ENCODE results near the gene SERHL2. TPM values are rescaled to one million over a fixed set of nuclear protein-coding genes. Genes with fewer than 3 reads are reported as not detected.

The SERHL2 gene
- polyA plus RNA-seq, 1 donor (not counting 4 experiments of a cell fraction or from before 2014, with no cell fraction given) = 2.5 TPM

- Histone ChIP-seq H3K4me3 (ENCODE audit: control insufficient read depth in 2 of 3, extremely low read depth in 1 of 3, insufficient read depth in 2 of 3, low read depth in 1 of 3, low read length in 3 of 3) (no peak overlapping the region), H3K79me2 (ENCODE audit: control insufficient read depth, insufficient read depth, low read length) (peaks cover 10% of the 10 kb centered on the region), H2AFZ (ENCODE audit: control insufficient read depth, low read length) (no peak overlapping the region), H3K36me3 (ENCODE audit: control insufficient read depth in 2 of 2, extremely low read depth in 1 of 2, insufficient read depth in 2 of 2, low read length in 2 of 2) (peaks cover 44 to 57% of the 10 kb centered on the region in 2 experiments), H3K4me2 (ENCODE audit: control insufficient read depth, extremely low read depth, insufficient read depth, low read depth, low read length) (no peak overlapping the region), H3K9me3 (ENCODE audit: control insufficient read depth, low read depth, low read length) (no peaks in the 10 kb centered on the region), H3K27me3 (ENCODE audit: control insufficient read depth, extremely low read depth, insufficient read depth, low read length) (no peaks in the 10 kb centered on the region), H3K9ac (ENCODE audit: control insufficient read depth, extremely low read depth, insufficient read depth, low read length) (no peak overlapping the region), H3K9me1 (ENCODE audit: control insufficient read depth, extremely low read depth, insufficient read depth, low read length) (no peaks in the 10 kb centered on the region), H4K20me1 (ENCODE audit: control insufficient read depth, extremely low read depth, insufficient read depth, low read length) (peaks cover 5% of the 10 kb centered on the region), H3K4me1 (ENCODE audit: control insufficient read depth, extremely low read depth, insufficient read depth, low read length) (no peaks in the 10 kb centered on the region), H3K27ac (ENCODE audit: control insufficient read depth, insufficient read depth, low read length) (no peak overlapping the region)
- dilution Hi-C loops (cut with MboI; ENCODE audit: extremely low pct_ligation_motif_present, low sequenced_read_pairs) = no loop called here
- DNase-seq (ENCODE audit: low read depth, low spot score) (no peak), FAIRE-seq (no peak)
- TF ChIP-seq EZH2 (IDR thresholded peaks at IDR 0.05; ENCODE audit: low read length) = no peak
- TF ChIP-seq, protein P1, sequence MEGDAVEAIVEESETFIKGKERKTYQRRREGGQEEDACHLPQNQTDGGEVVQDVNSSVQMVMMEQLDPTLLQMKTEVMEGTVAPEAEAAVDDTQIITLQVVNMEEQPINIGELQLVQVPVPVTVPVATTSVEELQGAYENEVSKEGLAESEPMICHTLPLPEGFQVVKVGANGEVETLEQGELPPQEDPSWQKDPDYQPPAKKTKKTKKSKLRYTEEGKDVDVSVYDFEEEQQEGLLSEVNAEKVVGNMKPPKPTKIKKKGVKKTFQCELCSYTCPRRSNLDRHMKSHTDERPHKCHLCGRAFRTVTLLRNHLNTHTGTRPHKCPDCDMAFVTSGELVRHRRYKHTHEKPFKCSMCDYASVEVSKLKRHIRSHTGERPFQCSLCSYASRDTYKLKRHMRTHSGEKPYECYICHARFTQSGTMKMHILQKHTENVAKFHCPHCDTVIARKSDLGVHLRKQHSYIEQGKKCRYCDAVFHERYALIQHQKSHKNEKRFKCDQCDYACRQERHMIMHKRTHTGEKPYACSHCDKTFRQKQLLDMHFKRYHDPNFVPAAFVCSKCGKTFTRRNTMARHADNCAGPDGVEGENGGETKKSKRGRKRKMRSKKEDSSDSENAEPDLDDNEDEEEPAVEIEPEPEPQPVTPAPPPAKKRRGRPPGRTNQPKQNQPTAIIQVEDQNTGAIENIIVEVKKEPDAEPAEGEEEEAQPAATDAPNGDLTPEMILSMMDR (optimal IDR thresholded peaks at IDR 0.05 in 1 of 3, IDR thresholded peaks at IDR 0.05 in 1 of 3, conservative IDR thresholded peaks at IDR 0.05 in 1 of 3; ENCODE audit: extremely low read depth in 1 of 3, insufficient read depth in 2 of 3, low read length in 3 of 3) = no peak
These were observed 42.6 kb downstream of the SERHL2 start for GRCh38 chr22:42596336-42596735.

DNA sequence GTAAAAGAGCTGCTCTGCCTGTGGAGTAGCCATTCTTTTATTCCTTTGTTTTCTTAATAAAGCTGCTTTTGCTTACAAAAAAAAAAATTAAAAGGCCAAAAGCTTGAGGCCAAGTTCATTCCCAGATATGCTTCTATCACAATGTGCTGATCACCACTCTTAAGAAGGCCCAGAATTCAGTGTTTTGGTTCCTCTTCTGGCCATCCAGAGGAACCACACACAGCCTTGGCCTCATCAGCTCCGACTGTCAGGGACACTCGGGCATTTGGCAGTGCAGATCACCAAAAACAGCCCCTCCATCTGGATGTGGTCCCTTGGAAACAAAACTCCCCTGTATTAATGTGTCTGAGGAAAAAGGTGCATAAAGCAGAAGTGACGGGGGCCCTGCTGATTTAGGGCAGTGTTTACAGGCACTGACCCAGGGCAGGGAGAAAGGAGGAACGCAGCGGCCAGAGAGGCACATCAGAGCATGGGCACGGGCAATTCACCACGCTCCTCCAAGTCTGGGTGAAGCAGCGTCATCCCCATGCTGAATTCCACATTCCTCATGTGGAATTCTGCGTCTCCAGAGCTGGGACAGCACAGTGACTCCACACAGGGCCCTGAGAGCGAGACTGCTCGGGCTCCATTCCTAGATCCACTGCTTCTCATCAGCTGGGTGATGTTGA, 43.2 kb downstream of the SERHL2 start:
- Histone ChIP-seq H3K27ac (ENCODE audit: control insufficient read depth, insufficient read depth, low read length) (no peak overlapping the region), H3K4me1 (ENCODE audit: control insufficient read depth, extremely low read depth, insufficient read depth, low read length) (no peaks in the 10 kb centered on the region), H4K20me1 (ENCODE audit: control insufficient read depth, extremely low read depth, insufficient read depth, low read length) (peaks cover 3% of the 10 kb centered on the region), H3K27me3 (ENCODE audit: control insufficient read depth, extremely low read depth, insufficient read depth, low read length) (no peaks in the 10 kb centered on the region), H3K4me2 (ENCODE audit: control insufficient read depth, extremely low read depth, insufficient read depth, low read depth, low read length) (no peak overlapping the region), H3K4me3 (ENCODE audit: control insufficient read depth in 2 of 3, extremely low read depth in 1 of 3, insufficient read depth in 2 of 3, low read depth in 1 of 3, low read length in 3 of 3) (no peak overlapping the region), H3K9me3 (ENCODE audit: control insufficient read depth, low read depth, low read length) (no peaks in the 10 kb centered on the region), H3K9ac (ENCODE audit: control insufficient read depth, extremely low read depth, insufficient read depth, low read length) (no peak overlapping the region), H3K79me2 (ENCODE audit: control insufficient read depth, insufficient read depth, low read length) (peaks cover 14% of the 10 kb centered on the region), H3K36me3 (ENCODE audit: control insufficient read depth in 2 of 2, extremely low read depth in 1 of 2, insufficient read depth in 2 of 2, low read length in 2 of 2) (peaks cover 41 to 55% of the 10 kb centered on the region in 2 experiments), H2AFZ (ENCODE audit: control insufficient read depth, low read length) (no peak overlapping the region), H3K9me1 (ENCODE audit: control insufficient read depth, extremely low read depth, insufficient read depth, low read length) (no peaks in the 10 kb centered on the region)
- DNase-seq (ENCODE audit: low read depth, low spot score) (no peak), FAIRE-seq (no peak)
- dilution Hi-C loops (cut with MboI; ENCODE audit: extremely low pct_ligation_motif_present, low sequenced_read_pairs) = no loop called here
- TF ChIP-seq, protein P1 (optimal IDR thresholded peaks at IDR 0.05 in 1 of 3, IDR thresholded peaks at IDR 0.05 in 1 of 3, conservative IDR thresholded peaks at IDR 0.05 in 1 of 3; ENCODE audit: extremely low read depth in 1 of 3, insufficient read depth in 2 of 3, low read length in 3 of 3) = no peak
- TF ChIP-seq EZH2 (IDR thresholded peaks at IDR 0.05; ENCODE audit: low read length) = no peak

Data from keratinocyte (primary cell).